GM12892 (cell line): ENCODE results near the gene EGF.

Experiments
- DNase-seq: peaks from one replicate; pipeline ENCODE4 v3.0.0; 2011; ENCODE audit not compliant: insufficient read length
- FAIRE-seq: peaks from 2 replicates; lab custom pipeline; 2011; peaks lifted over from hg19 to GRCh38; lab: Jason Lieb, UNC
- POLR2A ChIP-seq: IDR thresholded peaks from 2 replicates; pipeline ENCODE4 v1.6.1; 2011; ENCODE audit warnings: low read depth, low read length, control low read depth
- POLR2AphosphoS5 ChIP-seq: IDR thresholded peaks from 2 replicates; pipeline ENCODE4 v1.6.1; 2011; ENCODE audit warnings: low read depth, low read length, control low read depth
- TAF1 ChIP-seq: IDR thresholded peaks from 2 replicates; pipeline ENCODE4 v1.6.1; 2011; ENCODE audit warnings: low read depth, mild to moderate bottlenecking, control low read depth, low read length, borderline replicate concordance

Gene EGF

GRCh38 chr4:110005461-110006056 lies 92.9 kb downstream of the EGF start:
- no peak for TF ChIP-seq POLR2A
- TF ChIP-seq TAF1: no peak
- TF ChIP-seq POLR2AphosphoS5: no peak
- peak; percentile 93 for FAIRE-seq
- no peak for DNase-seq

GRCh38 chr4:110007217-110007616 lies 94.5 kb downstream of the EGF start:
- TF ChIP-seq TAF1 (no peak), POLR2A (no peak), POLR2AphosphoS5 (no peak)
- DNase-seq (no peak), FAIRE-seq (no peak)

- FAIRE-seq (no peak), DNase-seq (no peak)
- TF ChIP-seq TAF1: no peak
- TF ChIP-seq POLR2A: no peak
- no peak for TF ChIP-seq POLR2AphosphoS5
These were observed 95.9 kb downstream of the EGF start for GRCh38 chr4:110008540-110008939.

- no peak for DNase-seq
- no peak for FAIRE-seq
- TF ChIP-seq POLR2AphosphoS5 (no peak), TAF1 (no peak), POLR2A (no peak)
These were observed 96.9 kb downstream of the EGF start for GRCh38 chr4:110009550-110009949.

- DNase-seq: no peak
- no peak for TF ChIP-seq POLR2A
- TF ChIP-seq POLR2AphosphoS5: no peak
- no peak for TF ChIP-seq TAF1
- FAIRE-seq: no peak
These were observed 98.1 kb downstream of the EGF start for GRCh38 chr4:110010797-110011196.

- DNase-seq (no peak), FAIRE-seq (no peak)
- TF ChIP-seq POLR2A (no peak), TAF1 (no peak), POLR2AphosphoS5 (no peak)
These were observed 100.2 kb downstream of the EGF start for GRCh38 chr4:110012917-110013316.

GRCh38 chr4:110014233-110014632 lies 101.5 kb downstream of the EGF start:
- FAIRE-seq: no peak
- DNase-seq: no peak
- TF ChIP-seq TAF1 (no peak), POLR2AphosphoS5 (no peak), POLR2A (no peak)

- FAIRE-seq (no peak), DNase-seq (no peak)
- TF ChIP-seq TAF1 (no peak), POLR2AphosphoS5 (no peak), POLR2A (no peak)
These were observed 106.5 kb downstream of the EGF start for GRCh38 chr4:110019153-110019552.

GRCh38 chr4:110020139-110020538 lies 107.5 kb downstream of the EGF start:
- FAIRE-seq (no peak), DNase-seq (no peak)
- TF ChIP-seq POLR2A (no peak), POLR2AphosphoS5 (no peak), TAF1 (no peak)

- TF ChIP-seq POLR2AphosphoS5: no peak
- no peak for TF ChIP-seq TAF1
- no peak for TF ChIP-seq POLR2A
- DNase-seq (no peak), FAIRE-seq (no peak)
These were observed 108.2 kb downstream of the EGF start for GRCh38 chr4:110020646-110021443.

- no peak for DNase-seq
- no peak for TF ChIP-seq POLR2AphosphoS5
- no peak for TF ChIP-seq POLR2A
- FAIRE-seq: no peak
These were observed 109.8 kb downstream of the EGF start for GRCh38 chr4:110022457-110022856.

- FAIRE-seq: no peak
- DNase-seq: no peak
These were observed 112.4 kb downstream of the EGF start for GRCh38 chr4:110025056-110025455.

GRCh38 chr4:110025718-110026117 lies 113.0 kb downstream of the EGF start:
- DNase-seq (no peak), FAIRE-seq (no peak)
- TF ChIP-seq POLR2AphosphoS5 (no peak), TAF1 (no peak)

More at GRCh38 chr4:110025056-110025455, 112.4 kb downstream of the EGF start:
- TF ChIP-seq POLR2A (no peak), TAF1 (no peak)
